Brain microvascular endothelial cell (primary cell): ENCODE results near the gene TNNC1.

Source experiments
- DNase-seq: peaks from one replicate; pipeline ENCODE4 v3.0.0-alpha.2; 2020
- H3K27ac ChIP-seq: fragments of 250-450 bp; sonication (Bioruptor Pico); 2 replicates; pipeline ENCODE4 v1.5.1; 2020; ENCODE audit warnings: mild to moderate bottlenecking, moderate library complexity
- H3K27me3 ChIP-seq: fragments of 250-450 bp; sonication (Bioruptor Pico); replicated peaks from 2 replicates; pipeline ENCODE4 v1.5.1; 2020; ENCODE audit warnings: mild to moderate bottlenecking
- H3K36me3 ChIP-seq: fragments of 250-450 bp; sonication (Bioruptor Pico); replicated peaks from 2 replicates; pipeline ENCODE4 v1.5.1; 2020; ENCODE audit warnings: mild to moderate bottlenecking
- H3K4me3 ChIP-seq: 2 replicates; pipeline ENCODE4 v1.5.1; 2011; ENCODE audit warnings: low read depth, mild to moderate bottlenecking, control low read depth, low read length, moderate library complexity
- CTCF ChIP-seq: IDR thresholded peaks from 2 replicates; pipeline ENCODE4 v1.5.1; 2011; ENCODE audit warnings: low read depth, mild to moderate bottlenecking, moderate library complexity, low read length, control low read depth, inconsistent platforms; ENCODE audit errors: missing control alignments
- in situ Hi-C: cut with HindIII; loops from 2 replicates; pipeline ENCODE4 v1.10.0; 2017; ENCODE audit warnings: low sequenced_read_pairs, low pct_ligation_motif_present

The TNNC1 gene

GRCh38 chr3:52423173-52423572 lies 30.7 kb downstream of the TNNC1 start:
- Histone ChIP-seq H3K36me3 (no peaks in the 10 kb centered on the region), H3K27ac (no peak overlapping the region), H3K27me3 (no peaks in the 10 kb centered on the region), H3K4me3 (no peak overlapping the region)
- TF ChIP-seq CTCF, result no peak
- in situ Hi-C loops, result no loop called here
- DNase-seq, result no peak

GRCh38 chr3:52422669-52423068 lies 31.2 kb downstream of the TNNC1 start:
- no peaks in the 10 kb centered on the region for H3K27me3 ChIP-seq
- no peaks in the 10 kb centered on the region for H3K36me3 ChIP-seq
- no peak overlapping the region for H3K27ac ChIP-seq
- DNase-seq, result no peak
- in situ Hi-C loops, result no loop called here
- no peak overlapping the region for H3K4me3 ChIP-seq
- TF ChIP-seq CTCF, result no peak

- in situ Hi-C loops, result no loop called here
- no peak for DNase-seq
- Histone ChIP-seq H3K27ac (no peak overlapping the region), H3K27me3 (no peaks in the 10 kb centered on the region), H3K36me3 (no peaks in the 10 kb centered on the region), H3K4me3 (no peak overlapping the region)
- no peak for TF ChIP-seq CTCF
Observed at GRCh38 chr3:52420388-52420787, 33.5 kb downstream of the TNNC1 start.

GRCh38 chr3:52415800-52416199 lies 38.0 kb downstream of the TNNC1 start:
- Histone ChIP-seq H3K27me3 (no peaks in the 10 kb centered on the region), H3K27ac (no peak overlapping the region), H3K36me3 (no peaks in the 10 kb centered on the region), H3K4me3 (no peak overlapping the region)
- DNase-seq, result no peak
- TF ChIP-seq CTCF, result no peak
- in situ Hi-C loops, result no loop called here

GRCh38 chr3:52408466-52408865 lies 45.4 kb downstream of the TNNC1 start:
- Histone ChIP-seq H3K27me3 (no peaks in the 10 kb centered on the region), H3K4me3 (peak overlapping the region; percentile 5), H3K36me3 (peaks cover 36% of the 10 kb centered on the region), H3K27ac (no peak overlapping the region)
- DNase-seq, result no peak
- in situ Hi-C loops, result no loop called here
- no peak for TF ChIP-seq CTCF

GRCh38 chr3:52407779-52408178 lies 46.1 kb downstream of the TNNC1 start:
- no peak for DNase-seq
- H3K36me3 ChIP-seq, result peaks cover 43% of the 10 kb centered on the region
- H3K4me3 ChIP-seq, result no peak overlapping the region
- H3K27ac ChIP-seq, result no peak overlapping the region
- TF ChIP-seq CTCF, result no peak
- in situ Hi-C loops, result no loop called here
- H3K27me3 ChIP-seq, result no peaks in the 10 kb centered on the region
